OCI-LY3 (cell line): ENCODE results near the gene C8A.

Source experiments
- EZH2phosphoT487 ChIP-seq: fragments of 200-600 bp; shearing (Covaris generic); IDR thresholded peaks from 2 replicates; pipeline ENCODE4 v1.6.1; 2018; ENCODE audit warnings: antibody characterized with exemption, mixed run types, low read depth
- TF ChIP-seq, protein P1 (sequence below): fragments of 200-600, 300-600 bp; sonication (generic); IDR thresholded peaks from 2 replicates; pipeline ENCODE4 v1.5.1; 2014; ENCODE audit warnings: antibody characterized with exemption, low read length, low read depth

DNA sequence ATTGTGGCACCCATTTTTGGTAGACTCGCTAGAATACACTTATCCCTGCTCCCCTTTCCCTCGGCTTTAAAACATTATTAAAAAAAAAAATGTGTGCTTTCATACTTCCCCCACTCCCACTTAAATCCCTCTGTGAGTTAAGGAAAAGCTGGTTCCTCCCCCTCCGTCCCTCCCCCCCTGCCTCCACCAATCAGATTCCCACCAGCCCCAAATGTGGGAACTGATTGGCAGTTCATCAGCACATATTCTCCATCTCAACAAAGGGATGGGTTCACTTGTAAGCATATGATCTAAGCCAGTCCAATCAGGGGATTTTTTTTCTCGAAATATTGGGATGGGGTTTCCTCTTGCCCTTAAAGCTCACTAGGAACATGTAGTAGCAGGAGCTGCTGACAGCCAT lies 24.5 kb upstream of the C8A start:
- TF ChIP-seq, protein P1, sequence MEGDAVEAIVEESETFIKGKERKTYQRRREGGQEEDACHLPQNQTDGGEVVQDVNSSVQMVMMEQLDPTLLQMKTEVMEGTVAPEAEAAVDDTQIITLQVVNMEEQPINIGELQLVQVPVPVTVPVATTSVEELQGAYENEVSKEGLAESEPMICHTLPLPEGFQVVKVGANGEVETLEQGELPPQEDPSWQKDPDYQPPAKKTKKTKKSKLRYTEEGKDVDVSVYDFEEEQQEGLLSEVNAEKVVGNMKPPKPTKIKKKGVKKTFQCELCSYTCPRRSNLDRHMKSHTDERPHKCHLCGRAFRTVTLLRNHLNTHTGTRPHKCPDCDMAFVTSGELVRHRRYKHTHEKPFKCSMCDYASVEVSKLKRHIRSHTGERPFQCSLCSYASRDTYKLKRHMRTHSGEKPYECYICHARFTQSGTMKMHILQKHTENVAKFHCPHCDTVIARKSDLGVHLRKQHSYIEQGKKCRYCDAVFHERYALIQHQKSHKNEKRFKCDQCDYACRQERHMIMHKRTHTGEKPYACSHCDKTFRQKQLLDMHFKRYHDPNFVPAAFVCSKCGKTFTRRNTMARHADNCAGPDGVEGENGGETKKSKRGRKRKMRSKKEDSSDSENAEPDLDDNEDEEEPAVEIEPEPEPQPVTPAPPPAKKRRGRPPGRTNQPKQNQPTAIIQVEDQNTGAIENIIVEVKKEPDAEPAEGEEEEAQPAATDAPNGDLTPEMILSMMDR = no peak
- no peak for TF ChIP-seq EZH2phosphoT487
